ENCODE data around the gene DTD1.

GRCh38 chr20:18805881-18806280 lies 218.0 kb downstream of the DTD1 start:
- TF ChIP-seq, protein P1, sequence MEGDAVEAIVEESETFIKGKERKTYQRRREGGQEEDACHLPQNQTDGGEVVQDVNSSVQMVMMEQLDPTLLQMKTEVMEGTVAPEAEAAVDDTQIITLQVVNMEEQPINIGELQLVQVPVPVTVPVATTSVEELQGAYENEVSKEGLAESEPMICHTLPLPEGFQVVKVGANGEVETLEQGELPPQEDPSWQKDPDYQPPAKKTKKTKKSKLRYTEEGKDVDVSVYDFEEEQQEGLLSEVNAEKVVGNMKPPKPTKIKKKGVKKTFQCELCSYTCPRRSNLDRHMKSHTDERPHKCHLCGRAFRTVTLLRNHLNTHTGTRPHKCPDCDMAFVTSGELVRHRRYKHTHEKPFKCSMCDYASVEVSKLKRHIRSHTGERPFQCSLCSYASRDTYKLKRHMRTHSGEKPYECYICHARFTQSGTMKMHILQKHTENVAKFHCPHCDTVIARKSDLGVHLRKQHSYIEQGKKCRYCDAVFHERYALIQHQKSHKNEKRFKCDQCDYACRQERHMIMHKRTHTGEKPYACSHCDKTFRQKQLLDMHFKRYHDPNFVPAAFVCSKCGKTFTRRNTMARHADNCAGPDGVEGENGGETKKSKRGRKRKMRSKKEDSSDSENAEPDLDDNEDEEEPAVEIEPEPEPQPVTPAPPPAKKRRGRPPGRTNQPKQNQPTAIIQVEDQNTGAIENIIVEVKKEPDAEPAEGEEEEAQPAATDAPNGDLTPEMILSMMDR (IDR thresholded peaks at IDR 0.05) = no peak
- TF ChIP-seq POLR2AphosphoS5 (IDR thresholded peaks at IDR 0.05) (no peak), POLR2A (IDR thresholded peaks at IDR 0.05) (no peak)

Measured in breast epithelium (tissue), 3 donors.